RKO (cell line): Measurements from ENCODE around the gene NID2.

Experiments used
- DNase-seq: peaks from one replicate; pipeline ENCODE4 v3.0.0-alpha.2; 2016; ENCODE audit warnings: low spot score

NID2 gene

DNA sequence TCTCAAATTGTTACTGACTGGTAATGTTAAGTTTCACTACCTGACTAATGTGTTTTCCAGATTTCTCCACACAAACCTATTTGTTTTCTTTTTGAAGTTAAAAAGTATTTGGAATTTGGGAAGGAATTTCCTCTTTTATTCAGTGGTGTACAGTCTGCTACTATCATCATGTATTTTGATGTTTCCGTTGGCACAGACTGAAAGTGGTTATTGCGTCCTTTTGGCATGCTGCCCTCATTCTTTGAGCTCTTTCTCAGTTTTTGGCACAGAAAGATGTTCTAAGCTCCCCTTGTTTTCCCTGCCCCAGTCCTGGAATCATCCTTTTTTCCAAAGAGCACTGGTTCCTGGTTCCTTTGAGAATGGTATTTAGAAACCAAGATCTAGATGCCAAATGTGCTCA lies 110.9 kb downstream of the NID2 start:
- no peak for DNase-seq
